GM18870 (cell line): ENCODE measurements around the gene BBS7.
A peak's percentile ranks its signal among the peaks of the same experiment; 100 is the strongest.

ENCODE experiments used
- ATAC-seq: cut with Tn5 transposase; IDR thresholded peaks from one replicate; pipeline ENCODE4 v1.9.1; 2021; ENCODE audit warnings: moderate library complexity; ENCODE audit not compliant: unreplicated experiment

Gene BBS7, protein sequence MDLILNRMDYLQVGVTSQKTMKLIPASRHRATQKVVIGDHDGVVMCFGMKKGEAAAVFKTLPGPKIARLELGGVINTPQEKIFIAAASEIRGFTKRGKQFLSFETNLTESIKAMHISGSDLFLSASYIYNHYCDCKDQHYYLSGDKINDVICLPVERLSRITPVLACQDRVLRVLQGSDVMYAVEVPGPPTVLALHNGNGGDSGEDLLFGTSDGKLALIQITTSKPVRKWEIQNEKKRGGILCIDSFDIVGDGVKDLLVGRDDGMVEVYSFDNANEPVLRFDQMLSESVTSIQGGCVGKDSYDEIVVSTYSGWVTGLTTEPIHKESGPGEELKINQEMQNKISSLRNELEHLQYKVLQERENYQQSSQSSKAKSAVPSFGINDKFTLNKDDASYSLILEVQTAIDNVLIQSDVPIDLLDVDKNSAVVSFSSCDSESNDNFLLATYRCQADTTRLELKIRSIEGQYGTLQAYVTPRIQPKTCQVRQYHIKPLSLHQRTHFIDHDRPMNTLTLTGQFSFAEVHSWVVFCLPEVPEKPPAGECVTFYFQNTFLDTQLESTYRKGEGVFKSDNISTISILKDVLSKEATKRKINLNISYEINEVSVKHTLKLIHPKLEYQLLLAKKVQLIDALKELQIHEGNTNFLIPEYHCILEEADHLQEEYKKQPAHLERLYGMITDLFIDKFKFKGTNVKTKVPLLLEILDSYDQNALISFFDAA

DNA sequence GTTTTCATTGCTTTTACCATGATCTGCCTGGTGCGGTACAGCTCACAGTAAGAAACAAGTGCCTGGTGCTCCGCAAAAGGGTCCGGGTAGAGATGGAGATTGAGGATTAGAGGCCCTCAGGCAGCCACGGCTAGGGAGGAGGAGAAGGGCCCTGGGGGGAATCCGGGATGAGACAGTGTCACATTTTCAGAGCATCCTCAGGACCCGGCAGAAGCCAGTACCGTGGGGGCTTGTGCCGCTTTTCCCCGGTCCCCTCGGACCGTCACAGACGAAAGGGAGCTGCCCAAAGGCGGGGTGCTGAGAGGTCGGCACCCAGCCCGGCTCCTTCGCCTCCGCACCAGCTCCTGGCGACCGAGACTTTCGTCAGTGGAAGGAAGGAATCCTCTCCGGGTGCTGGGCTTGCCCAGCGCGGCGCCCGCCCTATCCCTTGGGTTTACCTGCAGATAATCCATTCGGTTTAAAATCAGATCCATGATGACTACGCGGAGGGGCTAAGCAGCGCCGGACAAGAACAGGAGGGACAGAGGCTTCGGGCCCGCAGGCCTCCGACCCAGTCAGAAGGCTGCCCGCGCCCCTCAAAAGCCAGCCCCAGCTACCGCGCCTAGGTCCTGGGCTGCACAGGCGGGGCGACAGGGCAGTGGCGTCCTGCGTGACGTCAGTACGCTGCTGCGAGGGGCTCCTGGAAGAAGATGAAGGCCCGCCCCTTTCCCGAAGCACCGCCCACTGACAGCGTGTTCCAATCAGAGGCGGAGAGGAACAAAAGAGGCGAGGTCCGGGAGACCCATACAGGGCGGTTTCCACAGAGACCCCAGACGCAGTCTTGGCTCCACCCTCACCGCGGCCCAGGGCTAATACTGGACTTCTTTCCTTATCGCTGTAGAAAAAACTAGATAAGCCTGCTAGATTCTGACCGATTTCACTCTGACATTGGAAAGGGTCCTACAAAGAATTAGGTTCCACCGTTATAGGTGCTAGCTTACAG lies at the start of gene BBS7:
Gene BBS7, minus strand, starts transcription at position 634 of the 982 bp plus-strand sequence. Its CDS starts 161 bp downstream, at position 473.
- peak; percentile 97 for ATAC-seq

DNA sequence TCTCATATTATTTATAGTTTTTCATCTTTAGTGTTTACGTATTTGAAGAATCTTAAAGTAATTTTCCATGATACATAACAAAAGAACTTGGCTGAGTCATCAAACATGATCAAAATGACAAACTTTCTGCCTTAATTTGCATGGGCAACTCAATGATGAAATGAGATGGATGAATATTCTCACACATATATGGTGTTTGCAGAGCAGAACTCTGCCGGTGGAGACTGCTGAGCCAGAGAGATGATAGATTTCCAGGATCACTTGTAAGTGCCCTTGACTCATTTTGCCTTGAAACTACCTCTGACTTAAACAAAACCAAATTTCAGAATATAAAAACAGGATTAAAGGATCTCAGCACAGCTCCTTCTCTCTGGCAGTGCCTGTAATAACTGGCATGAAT lies 43.4 kb upstream of the BBS7 start:
- ATAC-seq, result no peak

DNA sequence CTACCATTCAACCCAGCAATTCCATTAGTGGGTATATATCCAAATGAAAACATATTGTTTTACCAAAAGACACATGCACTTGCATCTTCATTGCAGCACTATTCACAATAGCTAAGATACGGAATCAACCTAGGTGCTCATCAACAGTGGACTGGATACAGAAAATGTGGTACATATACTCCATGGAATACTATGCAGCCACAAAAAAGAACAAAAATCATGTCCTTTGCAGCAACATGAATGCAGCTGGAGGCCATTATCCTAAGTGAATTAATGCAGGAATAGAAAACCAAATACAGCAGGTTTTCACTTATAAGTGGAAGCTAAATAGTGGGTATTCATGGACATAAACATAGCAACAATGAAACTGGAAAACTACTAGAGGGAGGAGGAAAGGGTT lies 38.1 kb upstream of the BBS7 start:
- no peak for ATAC-seq

DNA sequence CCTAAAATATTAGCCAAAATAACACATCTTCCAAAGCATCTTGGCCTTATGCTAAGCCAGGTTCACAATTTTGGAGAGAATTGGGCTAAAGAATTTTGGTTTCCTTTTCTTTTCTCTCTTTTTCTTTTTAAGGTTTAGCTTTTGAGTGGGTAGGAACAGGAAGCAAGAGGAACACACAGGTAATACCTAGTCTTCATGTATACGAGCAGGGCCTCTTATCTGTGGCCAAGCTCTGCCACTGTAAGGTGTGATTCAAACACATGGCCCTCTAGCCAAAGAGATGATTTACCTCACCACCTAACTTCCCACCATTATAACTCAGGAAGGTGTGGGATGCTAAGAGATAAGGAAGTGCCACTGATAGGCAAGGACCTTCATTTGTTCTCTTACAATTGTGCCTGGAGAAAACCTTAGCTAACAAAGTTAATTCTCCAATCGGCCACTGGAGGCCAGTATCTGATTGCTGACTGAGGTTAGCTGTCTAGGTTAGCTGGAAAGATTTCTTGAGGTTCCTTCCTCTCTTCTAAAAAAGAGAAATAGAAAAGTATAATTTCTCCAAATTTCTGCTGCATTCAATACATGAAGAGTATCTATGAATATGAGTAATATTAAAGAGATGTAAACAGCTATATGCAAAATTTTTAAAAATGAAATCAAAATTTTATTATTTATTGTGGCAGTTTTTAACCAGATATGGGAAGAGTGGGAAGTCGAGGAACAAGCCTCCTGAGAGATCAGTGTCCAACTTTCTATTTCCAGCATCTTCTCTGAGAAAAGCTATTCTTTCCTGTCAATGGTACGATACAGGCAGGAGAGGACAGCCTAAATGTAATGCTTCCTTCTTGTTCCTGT lies 30.1 kb upstream of the BBS7 start:
- ATAC-seq, result peak; percentile 84

DNA sequence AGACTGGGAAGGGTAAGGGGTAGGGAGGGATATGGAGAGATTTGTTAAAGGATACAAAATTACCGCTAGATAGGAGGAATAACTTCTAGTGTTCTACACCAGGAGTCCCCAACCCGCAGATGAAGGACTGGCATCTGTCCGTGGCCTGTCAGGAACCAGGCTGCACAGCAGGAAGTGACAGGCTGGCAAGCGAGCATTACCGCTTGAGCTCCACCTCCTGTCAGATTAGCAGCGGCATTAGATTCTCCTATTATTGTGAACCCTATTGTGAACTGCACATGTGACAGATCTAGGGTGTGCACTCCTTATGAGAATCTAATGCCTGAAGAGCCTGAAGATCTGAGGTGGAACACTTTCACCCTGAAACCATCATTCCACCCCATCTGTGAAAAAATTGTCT lies 27.9 kb upstream of the BBS7 start:
- ATAC-seq, result no peak

DNA sequence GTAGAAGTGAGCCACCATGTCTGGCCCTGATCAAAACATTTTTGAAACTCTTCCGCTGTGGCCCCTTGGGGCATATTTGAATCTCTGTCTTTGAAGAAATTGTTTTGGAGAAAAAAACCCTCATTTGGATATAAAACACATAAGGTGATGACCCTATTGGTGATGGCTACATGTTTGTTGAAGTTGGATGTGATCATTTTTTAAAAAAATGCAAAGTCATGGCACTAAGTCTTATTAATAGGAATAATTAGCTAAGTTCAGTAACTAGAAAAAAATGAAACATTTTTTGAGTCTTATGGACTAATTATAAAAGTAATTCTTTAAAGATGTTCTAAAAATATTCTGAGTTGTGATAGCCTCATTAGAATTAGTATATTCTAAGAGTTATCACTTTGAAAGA lies 17.9 kb upstream of the BBS7 start:
- ATAC-seq, result no peak

DNA sequence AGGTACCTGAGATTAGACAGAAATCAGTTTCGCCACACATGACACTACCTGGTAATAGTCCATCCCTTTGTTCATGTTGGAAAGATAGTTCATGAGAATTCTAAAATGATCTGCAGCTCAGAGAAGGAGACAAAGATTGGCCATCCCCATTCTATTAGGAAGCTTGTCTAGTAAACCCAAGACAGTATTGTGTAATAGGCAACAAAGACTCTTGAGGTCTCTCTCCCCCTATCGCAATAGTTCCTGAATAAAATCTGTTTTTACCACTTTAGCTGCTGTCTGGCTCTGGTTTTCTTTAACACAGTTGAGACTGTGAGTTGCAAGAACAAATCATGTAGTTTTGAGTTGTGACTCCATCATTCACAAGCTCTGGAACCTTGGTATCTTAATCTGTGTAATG lies 14.8 kb upstream of the BBS7 start:
- ATAC-seq, result no peak

DNA sequence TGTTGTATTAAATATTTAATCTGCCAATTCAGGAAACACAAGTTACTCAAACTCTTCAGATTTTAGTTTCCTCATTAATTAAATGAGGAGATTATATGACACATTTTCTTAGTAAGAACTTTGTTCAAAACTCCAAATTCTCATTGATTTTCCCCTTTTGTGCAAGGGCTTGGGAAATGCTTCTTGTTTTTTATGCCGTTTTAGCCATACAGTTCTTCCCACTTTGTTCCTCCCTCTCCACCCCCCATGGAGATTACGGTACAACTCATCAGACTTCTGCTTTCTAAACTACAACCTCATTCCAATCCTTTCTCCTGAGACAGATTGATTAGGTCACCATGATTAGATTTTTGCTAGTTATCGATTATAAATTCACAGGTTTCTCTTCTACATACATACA lies 10.9 kb upstream of the BBS7 start:
- no peak for ATAC-seq

DNA sequence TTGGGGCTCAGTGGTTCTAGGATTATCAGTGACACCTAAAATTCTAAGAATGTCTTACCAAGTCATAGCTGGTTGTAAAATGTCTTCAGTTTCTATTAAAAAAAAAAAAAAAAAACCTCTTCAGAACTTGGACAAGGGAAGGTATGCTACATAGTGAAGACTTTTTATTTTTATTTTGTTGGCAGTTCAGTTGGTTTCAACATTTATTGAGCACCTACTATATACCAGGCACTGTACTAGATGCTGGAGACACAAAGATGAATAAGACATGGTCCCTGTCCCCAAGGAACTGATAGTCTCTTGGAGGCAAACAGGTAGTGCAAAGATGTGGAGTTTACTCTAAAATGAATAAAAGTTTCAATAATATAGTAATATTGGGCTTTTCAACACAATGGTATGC lies 8.9 kb upstream of the BBS7 start:
- ATAC-seq, result no peak

DNA sequence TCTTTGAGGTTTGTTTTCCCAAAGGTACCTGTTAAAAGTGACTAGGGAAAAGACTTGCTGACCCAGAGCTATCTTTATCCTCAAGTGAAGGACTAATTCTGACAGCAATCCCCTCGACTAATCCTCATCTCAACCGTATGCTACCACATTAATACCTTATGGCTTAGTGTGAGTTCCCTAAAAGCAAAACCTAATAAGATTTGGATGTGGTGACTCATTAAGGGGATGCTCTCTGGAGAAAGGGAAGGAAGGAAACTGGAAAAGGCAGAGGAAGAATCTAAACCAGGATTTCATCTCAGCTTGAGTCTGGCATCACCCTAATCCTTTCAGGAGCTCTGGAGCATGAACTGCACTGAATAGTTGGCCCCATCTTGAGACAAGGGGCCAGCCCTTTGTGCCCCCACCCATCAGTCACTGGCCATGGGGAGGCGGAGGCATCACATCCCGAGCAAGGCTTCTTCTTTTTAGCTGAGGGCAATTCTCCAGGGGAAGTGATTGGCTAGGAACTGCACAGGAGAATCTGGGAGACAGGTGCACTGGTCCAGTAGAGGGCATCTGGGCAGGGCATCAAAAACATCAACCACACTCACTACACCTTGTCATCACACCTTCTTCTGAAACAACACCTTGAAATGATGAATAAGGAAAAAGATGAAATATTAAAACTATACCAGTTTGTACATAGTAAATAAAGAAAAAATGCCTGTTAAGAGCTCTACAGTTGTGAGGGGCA lies 6.9 kb upstream of the BBS7 start:
- no peak for ATAC-seq

- ATAC-seq, result no peak
Observed at GRCh38 chr4:121876070-121876469, 5.8 kb upstream of the BBS7 start.

DNA sequence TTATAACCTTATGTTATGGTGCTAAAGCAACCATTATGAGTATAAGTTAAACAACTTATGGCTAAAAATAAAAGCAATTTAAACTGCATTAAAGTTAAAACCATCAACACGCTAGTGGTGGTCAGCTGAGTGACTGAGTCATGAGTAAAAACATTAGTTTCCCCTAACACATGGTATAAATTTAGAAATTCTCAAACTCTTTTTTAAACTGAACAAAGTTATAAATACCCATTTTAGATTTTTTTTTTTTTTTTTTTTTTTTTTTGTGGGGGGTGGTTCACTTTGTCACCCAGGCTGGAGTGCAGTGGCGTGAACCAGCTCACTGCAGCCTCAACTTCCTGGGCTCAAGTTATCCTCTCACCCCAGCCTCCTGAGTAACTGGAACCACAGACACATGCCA lies 5.4 kb upstream of the BBS7 start:
- no peak for ATAC-seq

- ATAC-seq, result peak; percentile 15
Observed at GRCh38 chr4:121873604-121874003, 3.3 kb upstream of the BBS7 start.

DNA sequence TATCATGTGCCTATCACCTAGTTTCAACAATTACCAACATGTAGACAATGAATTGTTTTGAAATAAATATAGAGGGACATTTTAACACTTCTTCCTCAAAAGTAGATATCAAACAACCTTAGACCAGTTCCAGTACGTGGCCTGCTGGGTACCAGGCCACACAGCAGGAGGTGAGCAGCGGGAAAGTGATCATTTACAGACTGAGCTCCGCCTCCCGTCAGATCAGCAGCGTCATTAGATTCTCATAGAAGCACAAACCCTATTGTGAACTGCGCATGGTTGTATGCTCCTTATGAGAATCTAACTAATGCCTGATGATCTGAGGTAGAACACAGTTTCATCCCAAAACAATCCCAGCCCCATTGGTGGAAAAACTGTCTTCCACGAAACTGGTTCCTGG lies 6.5 kb downstream of the BBS7 start:
- ATAC-seq, result no peak

DNA sequence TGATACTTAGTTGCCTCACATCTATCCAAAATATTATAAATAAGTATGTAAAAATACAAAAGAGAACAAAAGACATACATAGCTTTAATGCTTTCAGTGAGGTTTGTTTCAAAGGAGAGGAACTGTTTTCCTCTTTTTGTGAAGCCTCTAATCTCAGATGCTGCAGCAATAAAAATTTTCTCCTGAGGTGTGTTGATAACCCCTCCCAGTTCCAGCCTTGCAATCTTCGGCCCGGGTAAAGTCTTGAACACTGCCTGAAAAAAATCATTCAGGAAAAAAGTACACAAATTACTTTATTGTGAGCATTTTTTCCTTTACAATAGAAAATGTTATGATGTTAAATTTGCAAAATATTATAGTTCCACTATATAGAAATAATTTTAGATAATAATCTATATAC lies 8.8 kb downstream of the BBS7 start:
- no peak for ATAC-seq

DNA sequence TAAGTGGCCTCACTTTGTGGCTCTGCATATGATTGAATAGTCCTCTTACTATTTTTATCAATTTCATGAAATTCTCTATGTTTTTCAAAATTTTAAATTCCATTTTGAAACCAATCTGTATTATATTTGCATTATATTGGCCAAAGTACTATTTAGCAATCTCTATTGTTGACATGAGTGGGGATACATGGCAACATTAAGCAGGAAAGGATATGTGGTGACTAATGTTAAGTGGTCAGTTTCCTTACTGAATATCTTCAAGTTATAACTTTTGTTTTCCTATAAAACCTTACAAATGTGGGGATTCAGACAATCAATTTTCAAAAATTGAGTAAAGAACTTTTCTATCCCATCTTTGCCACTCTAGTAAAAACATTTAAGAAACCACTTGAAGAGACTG lies 10.2 kb downstream of the BBS7 start:
- no peak for ATAC-seq

GRCh38 chr4:121851354-121851753 lies 18.9 kb downstream of the BBS7 start:
- ATAC-seq, result no peak

GRCh38 chr4:121846662-121847061 lies 23.6 kb downstream of the BBS7 start:
- ATAC-seq, result no peak

GRCh38 chr4:121842862-121843261 lies 27.4 kb downstream of the BBS7 start:
- ATAC-seq, result no peak

GRCh38 chr4:121838136-121838535 lies 32.1 kb downstream of the BBS7 start:
- no peak for ATAC-seq
